SH-SY5Y (cell line): ENCODE results near the gene TBC1D26.

Experiments used
- GATA2 ChIP-seq: IDR thresholded peaks from 2 replicates; pipeline ENCODE4 v1.6.1; 2011; ENCODE audit warnings: mild to moderate bottlenecking, low read depth, low read length
- GATA3 ChIP-seq: IDR thresholded peaks from 2 replicates; pipeline ENCODE4 v1.6.1; 2011; ENCODE audit warnings: low read depth, mild to moderate bottlenecking, low read length, moderate library complexity

DNA sequence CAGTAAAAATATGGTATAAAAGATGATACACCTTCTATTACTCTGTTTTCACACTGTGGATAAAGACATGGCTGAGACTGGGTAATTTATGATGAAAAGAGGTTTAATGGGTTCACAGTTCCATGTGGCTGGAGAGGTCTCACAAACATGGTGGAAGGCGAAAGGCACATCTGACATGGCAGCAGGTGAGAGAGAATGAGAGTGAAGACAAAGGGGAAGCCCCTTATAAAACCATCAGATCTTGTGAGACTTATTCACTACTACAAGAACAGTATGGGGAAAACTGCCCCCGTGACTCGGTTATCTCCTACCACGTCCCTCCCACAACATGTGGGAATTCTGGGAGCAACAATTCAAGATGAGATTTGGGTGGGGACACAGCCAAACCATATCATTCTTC, 45.6 kb downstream of the TBC1D26 start:
- no peak for TF ChIP-seq GATA2
- TF ChIP-seq GATA3, result no peak
